ENCODE data around the gene UCN2. TPM values are rescaled to one million over a fixed set of nuclear protein-coding genes. Genes with fewer than 3 reads are reported as not detected.

UCN2 gene
- total RNA-seq, 1 experiment from 2014 or later, result not detected

- TF ChIP-seq ZNF532 (CRISPR knock-in tag; IDR thresholded peaks at IDR 0.05; ENCODE audit: borderline replicate concordance) (no peak), FOXP4 (CRISPR knock-in tag; IDR thresholded peaks at IDR 0.05) (no peak), CREB1 (CRISPR knock-in tag; IDR thresholded peaks at IDR 0.05) (no peak), ZBTB21 (CRISPR knock-in tag; IDR thresholded peaks at IDR 0.05; ENCODE audit: borderline replicate concordance) (no peak), ERG (CRISPR knock-in tag; IDR thresholded peaks at IDR 0.05) (no peak), PRRX2 (CRISPR knock-in tag; IDR thresholded peaks at IDR 0.05) (no peak), ZNF232 (CRISPR knock-in tag; IDR thresholded peaks at IDR 0.05) (no peak), NR1H2 (CRISPR knock-in tag; IDR thresholded peaks at IDR 0.05) (no peak), SP1 (CRISPR knock-in tag; conservative IDR thresholded peaks at IDR 0.05) (no peak), ZNF138 (CRISPR knock-in tag; conservative IDR thresholded peaks at IDR 0.05) (no peak), SOX15 (CRISPR knock-in tag; IDR thresholded peaks at IDR 0.05) (no peak)
Measured at GRCh38 chr3:48575366-48575765, 11.8 kb upstream of the UCN2 start (continued).

GRCh38 chr3:48573973-48574585, 10.5 kb upstream of the UCN2 start:
- ChIA-PET CTCF (no interaction called here), POLR2A (no interaction called here)
- no peak for ATAC-seq
- Mint-ChIP-seq H3K27me3 (ENCODE audit: low read depth) (no peaks in the 10 kb centered on the region), H3K36me3 (no peaks in the 10 kb centered on the region; the same call in 1 of the 2 replicates), H3K4me1 (no peaks in the 10 kb centered on the region), H3K9me3 (no peaks in the 10 kb centered on the region), H3K4me3 (no peak overlapping the region), H3K27ac (no peak overlapping the region)
- DNase-seq (ENCODE audit: low spot score), result no peak
- no peak for TF ChIP-seq ZNF396 (CRISPR knock-in tag; IDR thresholded peaks at IDR 0.05; ENCODE audit: borderline replicate concordance)
- no peak for TF ChIP-seq TEAD1 (CRISPR knock-in tag; IDR thresholded peaks at IDR 0.05)
- TF ChIP-seq E2F4 (CRISPR knock-in tag; IDR thresholded peaks at IDR 0.05; ENCODE audit: borderline replicate concordance, low read depth), result no peak
- no peak for TF ChIP-seq GTF2I (CRISPR knock-in tag; conservative IDR thresholded peaks at IDR 0.05)
- no peak for TF ChIP-seq SP1 (CRISPR knock-in tag; conservative IDR thresholded peaks at IDR 0.05)
- no peak for TF ChIP-seq ERG (CRISPR knock-in tag; IDR thresholded peaks at IDR 0.05)
- no peak for TF ChIP-seq OVOL2 (CRISPR knock-in tag; IDR thresholded peaks at IDR 0.05; ENCODE audit: borderline replicate concordance)
- TF ChIP-seq ZBTB43 (CRISPR knock-in tag; IDR thresholded peaks at IDR 0.05), result no peak
- no peak for TF ChIP-seq FOXJ3 (CRISPR knock-in tag; IDR thresholded peaks at IDR 0.05; ENCODE audit: borderline replicate concordance)
